Uterus (tissue), 2 donors: ENCODE results near the gene VSTM2L.

Experiments
- POLR2A ChIP-seq, 2 donors: fragments of 450-650 bp; IDR thresholded peaks; one replicate each; pipeline ENCODE4 v1.6.1; 2016; ENCODE audit warnings: antibody characterized with exemption in 2 of 2, mild to moderate bottlenecking in 1 of 2, moderate library complexity in 1 of 2
- TF ChIP-seq, protein P1 (sequence below), 4 experiments: fragments of 200-600 bp in 2 of 4; fragments of 450-650 bp in 2 of 4; sonication (generic) in 2 of 4; IDR thresholded peaks; one replicate each; pipeline ENCODE4 v1.5.1; 2016 to 2019; ENCODE audit warnings: antibody characterized with exemption in 4 of 4, mild to moderate bottlenecking in 2 of 4, moderate library complexity in 1 of 4

DNA sequence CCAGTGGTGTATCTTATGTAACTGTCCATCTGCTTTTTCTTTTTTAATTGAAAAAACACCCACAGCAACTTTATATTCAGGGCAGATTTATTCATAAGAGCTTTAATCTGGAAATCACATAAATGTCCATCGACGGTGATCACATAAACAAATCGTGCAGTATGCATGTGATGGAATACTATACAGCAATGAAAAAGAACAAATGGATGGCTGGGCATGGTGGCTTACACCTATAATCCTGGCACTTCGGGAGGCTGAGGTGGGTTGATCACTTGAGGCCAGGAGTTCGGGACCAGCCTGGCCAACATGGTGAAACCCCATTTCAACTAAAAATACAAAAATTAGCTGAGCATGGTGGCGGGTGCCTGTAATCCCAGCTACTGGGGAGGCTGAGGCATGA, 39.1 kb downstream of the VSTM2L start:
- TF ChIP-seq, protein P1, sequence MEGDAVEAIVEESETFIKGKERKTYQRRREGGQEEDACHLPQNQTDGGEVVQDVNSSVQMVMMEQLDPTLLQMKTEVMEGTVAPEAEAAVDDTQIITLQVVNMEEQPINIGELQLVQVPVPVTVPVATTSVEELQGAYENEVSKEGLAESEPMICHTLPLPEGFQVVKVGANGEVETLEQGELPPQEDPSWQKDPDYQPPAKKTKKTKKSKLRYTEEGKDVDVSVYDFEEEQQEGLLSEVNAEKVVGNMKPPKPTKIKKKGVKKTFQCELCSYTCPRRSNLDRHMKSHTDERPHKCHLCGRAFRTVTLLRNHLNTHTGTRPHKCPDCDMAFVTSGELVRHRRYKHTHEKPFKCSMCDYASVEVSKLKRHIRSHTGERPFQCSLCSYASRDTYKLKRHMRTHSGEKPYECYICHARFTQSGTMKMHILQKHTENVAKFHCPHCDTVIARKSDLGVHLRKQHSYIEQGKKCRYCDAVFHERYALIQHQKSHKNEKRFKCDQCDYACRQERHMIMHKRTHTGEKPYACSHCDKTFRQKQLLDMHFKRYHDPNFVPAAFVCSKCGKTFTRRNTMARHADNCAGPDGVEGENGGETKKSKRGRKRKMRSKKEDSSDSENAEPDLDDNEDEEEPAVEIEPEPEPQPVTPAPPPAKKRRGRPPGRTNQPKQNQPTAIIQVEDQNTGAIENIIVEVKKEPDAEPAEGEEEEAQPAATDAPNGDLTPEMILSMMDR (IDR thresholded peaks at IDR 0.05), result no peak
- no peak for TF ChIP-seq POLR2A (IDR thresholded peaks at IDR 0.05)
